Non-pigmented ciliary epithelial cell (primary cell): ENCODE data around the gene AUTS2.
"Not testable (repeated sequence)": the region's sequence is repeated elsewhere in the genome, so short reads cannot be mapped to it uniquely, and the experiment has no call there.

Source experiments
- DNase-seq: peaks from one replicate; pipeline ENCODE4 v3.0.0-alpha.2; 2010; ENCODE audit warnings: low read depth

AUTS2 gene

DNA sequence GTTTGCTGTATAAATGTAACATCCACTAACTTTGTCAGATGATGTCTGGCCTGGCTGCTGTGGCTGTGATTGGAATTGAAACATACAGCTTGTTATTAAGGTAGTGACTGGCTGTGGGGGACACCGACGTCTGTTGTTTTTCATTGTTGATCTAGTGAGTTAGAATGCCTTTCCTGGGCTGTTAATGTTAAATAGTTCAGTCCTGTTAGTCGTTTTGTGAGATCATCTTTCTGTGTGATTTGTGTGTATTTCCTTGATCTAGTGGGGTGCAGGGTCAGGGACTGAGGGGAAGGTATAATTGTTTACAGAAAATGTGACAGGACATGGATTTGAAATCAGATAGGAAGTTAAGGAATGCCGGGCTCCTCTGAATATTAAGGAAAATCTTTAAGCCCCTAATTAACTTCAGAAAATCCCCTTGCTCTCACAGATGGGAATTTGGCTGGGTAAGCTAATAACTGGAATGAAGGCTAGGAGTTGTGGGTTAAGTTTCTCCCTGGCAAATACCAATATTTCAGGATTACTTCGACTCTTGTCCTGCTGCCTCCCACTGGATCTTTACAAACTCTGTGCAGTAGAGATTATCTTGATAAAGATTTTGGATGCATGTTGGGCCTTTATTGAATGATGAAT, 163.1 kb downstream of the AUTS2 start:
- no peak for DNase-seq

DNA sequence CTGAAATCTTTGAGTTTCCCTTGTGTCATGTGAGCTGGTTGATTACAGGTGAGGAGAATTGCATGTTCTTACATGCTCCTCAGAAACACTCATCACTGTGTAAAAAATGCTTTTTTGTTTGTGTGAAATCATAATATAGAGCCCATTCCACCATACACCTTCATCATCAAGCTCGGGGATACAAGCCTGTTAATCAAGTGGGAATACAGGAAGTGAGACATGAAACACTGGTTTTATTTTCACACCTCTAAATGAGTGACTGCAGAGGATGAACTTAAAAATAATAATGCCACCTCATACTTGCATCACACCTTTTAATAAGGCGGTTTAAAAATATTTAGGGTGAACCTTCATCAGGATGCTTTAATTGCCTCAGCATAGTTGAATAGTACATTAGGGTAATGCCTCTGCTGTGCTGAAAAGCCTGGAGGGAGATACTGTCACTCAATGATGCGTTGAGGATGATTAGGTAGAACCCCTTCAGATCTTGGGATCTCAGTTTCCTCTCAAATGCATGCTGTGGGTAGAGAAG, 164.6 kb downstream of the AUTS2 start:
- DNase-seq = no peak

DNA sequence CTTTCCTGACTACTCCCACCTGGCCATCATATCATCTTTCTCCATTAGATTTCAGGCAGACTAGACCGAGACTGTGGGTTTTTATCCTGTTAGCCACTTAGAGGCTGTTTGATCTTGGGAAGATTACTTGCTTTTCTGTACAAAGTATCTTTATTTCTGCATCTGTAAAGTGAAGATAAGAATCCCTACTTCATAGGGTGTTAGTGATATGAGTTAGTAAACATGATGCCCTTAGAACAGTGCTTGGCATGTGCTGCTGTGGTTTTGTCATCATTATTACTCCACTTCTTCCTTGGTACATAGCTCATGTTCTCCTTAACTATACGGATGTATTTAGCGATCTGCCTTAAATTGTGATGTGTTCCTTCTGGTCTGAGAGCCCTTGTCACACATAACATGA, 165.2 kb downstream of the AUTS2 start:
- no peak for DNase-seq

DNA sequence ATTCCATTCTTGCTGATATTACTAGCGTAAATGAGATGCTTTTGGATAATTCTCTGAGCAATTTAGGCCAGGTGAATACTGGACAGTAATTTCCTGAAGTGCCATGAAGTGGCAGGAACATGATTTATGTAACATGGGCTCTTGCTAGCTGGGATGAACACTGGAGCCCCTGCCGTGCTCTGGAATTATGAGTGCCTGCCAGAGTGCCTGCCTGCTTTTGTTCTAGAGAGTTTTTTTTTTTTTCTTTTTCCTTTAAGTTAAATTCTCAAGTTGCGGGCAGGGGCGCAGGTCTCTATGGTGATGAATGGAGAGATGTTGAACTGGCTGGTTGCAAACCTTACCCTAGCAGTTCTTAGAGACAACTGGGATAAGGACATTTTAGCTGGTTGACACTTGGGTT, 165.9 kb downstream of the AUTS2 start:
- no peak for DNase-seq

DNA sequence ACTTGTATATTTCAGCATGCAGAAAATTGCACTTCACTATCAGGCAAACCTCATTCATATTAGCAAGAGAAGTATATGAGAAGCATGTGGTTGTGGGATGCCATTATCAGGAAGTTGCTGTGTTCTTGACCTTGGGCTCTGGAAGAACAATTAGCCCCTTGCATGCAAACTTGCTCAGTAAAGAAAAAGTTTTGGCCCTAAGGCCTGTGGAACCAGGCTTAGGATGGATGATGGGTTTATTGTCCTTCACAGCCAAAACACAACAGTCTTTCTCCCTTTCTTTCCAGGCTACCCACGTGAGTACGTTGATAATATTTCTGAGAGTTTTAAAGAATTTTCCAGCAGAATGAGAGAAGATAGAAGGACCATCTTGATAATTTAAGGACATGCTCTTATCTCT, 166.4 kb downstream of the AUTS2 start:
- no peak for DNase-seq

DNA sequence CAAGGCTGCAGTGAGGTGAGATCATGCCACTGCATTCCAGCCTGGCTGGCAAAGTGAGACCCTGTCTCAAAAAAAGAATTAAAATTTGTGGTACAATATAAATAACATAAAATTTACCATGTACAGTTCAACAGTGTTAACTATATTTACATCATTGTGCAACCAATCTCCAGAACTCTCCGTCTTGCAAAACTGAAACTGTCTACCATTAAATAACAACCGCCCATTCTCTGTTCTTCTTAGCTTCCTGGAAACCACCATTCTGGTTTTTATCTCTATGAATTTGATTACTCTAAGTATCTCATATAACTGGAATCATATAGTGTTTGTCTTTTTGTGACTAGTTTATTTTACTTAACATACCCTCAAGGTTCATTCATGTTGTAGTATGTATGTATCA, 167.6 kb downstream of the AUTS2 start:
- no peak for DNase-seq

DNA sequence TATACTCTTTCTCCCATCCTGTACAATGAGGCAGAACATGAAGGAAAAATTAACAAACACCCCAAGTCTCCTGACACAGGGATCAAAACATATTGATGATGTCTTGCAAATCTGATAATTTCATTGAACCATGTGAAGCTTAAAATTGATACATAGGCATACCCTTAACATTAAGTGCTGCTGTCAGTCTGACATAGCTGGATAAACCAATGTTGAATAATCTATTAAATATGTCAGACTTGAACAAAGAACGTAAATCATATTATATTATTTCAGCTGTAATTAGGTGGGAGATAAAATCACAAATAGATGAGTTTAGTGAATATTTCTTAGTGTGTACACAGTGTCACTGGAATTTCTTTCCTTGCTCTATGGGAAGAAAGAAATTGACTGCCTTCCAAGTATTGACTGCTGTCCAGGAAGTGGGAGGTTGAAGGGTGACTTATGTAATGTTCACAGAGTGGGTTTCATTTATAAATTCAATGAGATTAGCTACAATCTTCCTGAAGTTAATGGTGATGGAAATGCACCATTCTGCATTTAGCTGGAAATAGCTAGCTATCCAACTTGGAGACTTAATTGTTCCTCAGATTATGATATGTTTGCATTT, 170.8 kb downstream of the AUTS2 start:
- no peak for DNase-seq

DNA sequence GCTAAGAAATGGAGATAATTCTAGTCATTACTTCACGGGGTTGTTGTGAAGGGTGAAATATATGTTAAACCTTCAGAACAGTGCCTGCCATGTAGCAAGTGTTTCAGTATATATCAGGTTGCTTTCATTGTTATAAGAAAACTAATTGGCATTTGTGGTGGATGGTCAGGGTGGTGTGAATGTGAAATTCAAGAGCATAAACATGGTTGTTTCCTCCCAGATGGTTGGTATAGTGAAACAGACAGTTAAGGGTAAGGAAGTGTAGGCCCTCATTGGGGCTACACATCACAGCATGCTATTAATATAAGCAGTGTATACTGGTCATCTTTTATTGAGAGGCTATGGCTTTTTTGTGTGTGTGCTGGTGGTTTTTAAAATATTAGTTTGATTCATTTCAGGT, 171.6 kb downstream of the AUTS2 start:
- no peak for DNase-seq

DNA sequence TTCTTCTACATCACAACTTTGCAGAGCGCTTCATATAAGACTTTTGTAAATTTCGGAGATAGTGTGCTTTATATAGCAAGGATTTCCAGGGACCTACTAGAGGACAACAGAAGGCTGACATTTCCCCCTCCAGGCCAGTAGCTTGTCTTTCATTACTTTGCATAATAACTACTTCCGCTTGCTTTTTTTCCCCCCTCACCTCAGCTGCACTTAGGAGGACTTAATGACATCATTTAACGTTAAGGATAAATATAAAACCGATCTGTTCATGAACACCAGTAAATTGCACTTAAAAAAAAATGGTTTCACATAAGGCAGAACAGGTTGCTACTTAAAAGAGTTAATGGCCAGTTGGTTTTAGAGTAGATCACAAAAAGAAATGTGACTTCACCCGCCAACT, 172.3 kb downstream of the AUTS2 start:
- no peak for DNase-seq

DNA sequence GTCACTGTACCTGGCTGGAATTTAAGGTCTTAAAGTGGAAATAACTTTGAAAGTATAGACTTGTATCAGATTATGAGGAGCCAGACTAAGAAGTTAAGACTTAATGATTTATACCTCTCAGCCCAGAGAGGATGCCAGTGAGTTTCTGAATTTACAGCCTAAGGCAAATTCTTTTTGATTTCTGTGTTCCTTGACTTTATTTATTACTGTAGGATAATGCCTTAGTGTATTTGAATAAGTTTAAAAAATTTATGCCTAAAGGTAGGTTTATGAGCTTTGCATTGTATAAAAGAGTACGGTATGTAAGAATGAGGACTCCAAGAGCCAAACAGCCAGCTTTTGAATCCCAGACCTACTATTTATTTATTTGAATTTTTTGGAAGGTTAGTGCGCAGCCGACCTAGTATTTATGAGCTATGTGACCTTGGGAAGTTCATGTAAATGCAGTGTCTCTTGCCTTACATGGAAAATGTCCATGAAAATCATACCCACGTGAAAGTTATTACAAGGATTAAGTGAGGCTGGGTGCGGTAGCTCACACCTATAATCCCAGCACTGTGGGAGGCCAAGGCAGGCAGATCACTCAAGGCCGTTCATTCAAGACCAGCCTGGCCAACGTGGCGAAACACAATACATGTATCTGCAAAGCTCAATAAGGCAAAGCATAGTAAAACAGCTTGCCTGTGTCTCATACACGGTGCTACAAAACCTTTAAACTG, 174.6 kb downstream of the AUTS2 start:
- DNase-seq = no peak

DNA sequence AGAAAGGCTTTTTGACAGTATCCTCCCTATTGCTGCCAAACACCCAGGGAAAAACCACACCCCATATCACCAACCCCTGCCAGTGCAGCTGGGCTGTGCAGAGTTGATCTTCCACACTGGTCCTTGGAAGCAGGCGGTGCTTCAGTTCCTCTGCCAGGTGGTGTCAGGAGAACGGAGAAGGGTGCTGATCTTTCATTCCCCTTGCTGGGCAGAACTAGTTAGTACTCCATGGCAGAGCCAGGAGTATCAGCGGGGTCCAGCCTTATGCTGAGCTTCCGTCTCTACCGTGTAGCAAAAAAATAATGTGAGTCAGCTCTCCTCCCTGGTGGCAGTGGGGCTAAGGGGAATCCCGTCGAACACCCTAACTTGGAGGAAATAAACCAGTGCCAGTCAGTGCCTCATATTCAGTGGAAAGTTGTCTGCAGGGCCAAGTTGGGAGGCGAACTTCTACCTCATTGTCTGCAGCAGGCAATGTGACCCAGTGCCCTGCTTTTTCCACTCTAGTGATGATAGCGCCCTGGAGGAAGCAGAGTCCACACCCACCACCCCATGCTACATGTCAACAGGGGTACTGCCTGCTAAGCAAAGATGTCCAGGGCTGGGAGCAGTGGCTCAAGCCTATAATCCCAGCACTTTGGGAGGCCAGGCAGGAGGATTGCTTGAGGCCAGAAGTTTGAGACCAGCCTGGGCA, 175.4 kb downstream of the AUTS2 start:
- no peak for DNase-seq

DNA sequence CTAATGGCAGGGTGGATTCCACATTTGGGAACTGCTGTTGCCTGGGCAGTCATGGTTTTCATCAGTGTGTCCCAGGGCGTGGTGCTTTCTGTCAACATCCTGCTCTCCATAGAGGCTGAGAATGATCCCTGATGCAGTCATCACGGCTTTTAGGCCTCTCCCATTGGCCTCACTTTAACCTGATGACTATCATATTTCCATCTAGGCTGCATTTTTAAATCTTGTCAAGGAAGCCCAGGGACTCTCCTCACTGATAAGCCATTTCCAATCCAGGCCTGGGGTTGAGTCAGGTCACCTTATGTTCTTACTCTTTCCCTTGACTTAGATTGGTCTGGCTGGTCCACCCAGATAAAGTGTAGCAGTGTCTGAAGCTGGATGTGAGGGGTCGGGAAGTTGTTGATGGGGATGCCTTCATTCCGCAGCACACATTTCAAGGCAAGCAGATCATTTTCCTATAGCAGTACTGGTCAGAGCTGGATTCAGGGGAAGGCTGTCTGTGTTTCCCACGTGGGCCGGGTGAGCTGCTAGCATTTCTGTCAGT, 177.0 kb downstream of the AUTS2 start:
- no peak for DNase-seq

DNA sequence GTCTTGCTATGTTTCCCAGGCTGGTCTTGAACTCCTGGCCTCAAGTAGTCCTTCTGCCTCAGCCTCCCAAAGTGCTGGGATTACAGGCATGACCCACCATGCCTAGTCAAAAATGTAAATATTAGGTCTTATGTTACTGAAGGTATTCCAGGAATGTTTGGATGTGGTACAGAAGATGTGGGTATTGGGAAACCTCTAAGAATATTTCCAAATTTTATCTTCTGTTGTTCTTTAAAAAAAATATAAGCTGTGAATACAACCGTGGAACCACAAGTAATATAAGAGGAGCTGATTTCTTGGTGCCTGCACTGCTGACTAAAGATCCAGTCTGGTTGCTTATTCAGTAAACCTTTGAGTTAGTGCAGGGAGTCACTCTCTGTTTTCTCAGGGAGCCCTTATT, 178.3 kb downstream of the AUTS2 start:
- no peak for DNase-seq

DNA sequence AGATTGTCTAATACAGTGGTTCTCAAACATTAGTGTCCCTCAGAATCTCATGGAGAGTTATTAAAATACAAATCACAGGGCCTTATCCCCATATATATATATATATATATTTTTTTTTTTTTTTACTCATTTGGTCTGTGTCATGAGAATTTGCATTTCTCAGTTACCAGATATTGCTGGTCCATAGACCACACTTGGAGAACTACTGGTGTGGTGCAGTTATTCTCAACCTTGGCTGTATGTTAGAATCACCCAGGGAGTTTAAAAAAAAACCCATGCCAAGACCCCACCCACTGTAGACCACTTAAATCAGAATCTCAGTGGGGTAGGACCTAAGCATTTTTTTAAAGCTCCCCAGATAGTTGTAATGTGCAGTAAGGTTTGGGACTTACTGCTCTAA, 179.9 kb downstream of the AUTS2 start:
- no peak for DNase-seq

DNA sequence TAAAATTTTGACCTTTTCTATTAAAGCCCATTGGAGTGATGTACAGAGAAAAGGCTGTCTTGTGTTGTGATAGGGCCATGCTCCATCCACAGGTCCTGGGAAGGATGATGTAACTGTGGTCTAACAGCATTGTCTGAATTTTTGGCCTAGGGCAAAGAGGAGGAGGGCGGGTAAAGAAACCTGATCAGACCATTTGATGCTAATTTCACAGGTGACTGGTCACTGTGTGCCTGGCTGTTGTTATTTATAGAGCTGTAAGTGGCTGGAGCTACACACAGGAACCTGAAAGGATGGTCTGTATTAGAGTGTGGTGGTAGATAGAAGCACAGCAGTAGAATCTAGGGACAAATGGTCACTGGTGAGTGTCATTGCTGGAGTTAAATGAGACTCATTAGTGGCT, 182.1 kb downstream of the AUTS2 start:
- DNase-seq = no peak

DNA sequence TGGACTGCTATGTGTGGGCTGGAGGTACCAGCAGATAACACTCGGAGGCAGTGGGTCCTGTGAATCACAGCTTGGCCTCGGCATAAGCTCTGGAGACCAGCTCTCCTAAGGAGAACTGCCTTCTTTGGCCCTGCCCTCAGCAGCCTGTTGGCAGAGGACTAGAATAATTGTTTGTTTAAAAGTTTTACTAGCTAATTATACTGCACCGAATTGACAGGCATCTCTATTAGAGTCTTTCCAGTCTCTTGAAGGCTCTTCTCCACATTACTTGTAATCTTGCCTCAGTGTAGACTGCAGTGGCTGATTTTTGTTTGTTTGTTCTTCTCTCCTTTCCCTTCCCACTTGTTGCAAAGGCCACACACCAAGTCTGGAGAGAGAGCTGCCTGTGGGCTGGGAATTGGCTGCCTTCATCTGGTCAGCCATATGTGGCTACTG, 183.2 kb downstream of the AUTS2 start:
- no peak for DNase-seq

DNA sequence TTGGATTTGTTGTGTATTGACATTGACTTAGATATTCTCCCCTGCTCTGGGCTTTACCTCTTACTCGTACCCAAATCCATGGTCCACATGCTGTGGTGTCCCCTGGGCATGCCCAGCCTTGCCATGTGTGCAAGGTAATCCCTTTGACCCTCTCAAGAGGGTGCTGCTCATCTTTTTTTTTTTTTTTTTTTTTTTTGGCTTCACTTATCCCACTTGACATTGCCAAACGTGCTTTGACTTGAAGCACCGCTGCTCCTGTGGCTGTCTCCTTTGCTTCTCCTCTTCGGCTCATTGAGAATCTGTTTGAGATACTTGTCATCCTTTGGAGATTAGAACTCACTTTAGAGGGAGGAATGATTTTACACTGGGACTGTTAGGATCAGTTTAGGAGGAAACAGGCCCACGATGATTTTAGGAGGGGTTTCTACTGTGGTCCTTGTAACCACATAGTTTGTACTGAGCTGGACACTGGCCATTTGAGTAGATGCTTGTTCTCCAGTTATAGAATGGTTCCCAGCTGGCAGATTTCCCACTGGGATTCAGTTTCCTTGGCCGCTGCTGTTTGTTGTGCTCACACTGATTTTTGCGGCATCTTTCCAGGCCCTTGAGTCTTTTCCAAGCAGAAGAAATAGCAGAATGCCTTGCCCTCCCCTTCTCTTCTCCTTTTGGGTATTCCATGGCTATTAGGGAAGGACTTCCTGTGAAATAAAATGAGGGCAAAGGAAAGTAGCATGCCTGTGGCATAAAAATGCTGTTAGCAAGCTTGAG, 184.8 kb downstream of the AUTS2 start:
- DNase-seq = no peak

DNA sequence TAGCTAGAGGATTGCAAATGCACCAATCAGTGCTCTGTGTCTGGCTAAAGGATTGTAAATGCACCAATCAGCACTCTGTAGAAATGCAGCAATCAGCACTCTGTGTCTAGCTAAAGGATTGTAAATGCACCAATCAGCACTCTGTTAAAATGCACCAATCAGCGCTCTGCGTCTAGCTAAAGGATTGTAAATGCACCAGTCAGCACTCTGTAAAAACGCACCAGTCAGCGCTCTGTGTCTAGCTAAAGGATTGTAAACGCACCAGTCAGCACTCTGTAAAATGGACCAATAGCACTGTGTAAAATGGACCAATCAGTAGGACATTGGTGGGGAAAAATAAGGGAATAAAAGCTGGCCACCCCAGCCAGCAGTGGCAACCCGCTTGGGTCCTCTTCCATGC, 187.9 kb downstream of the AUTS2 start:
- DNase-seq = not testable (repeated sequence)

DNA sequence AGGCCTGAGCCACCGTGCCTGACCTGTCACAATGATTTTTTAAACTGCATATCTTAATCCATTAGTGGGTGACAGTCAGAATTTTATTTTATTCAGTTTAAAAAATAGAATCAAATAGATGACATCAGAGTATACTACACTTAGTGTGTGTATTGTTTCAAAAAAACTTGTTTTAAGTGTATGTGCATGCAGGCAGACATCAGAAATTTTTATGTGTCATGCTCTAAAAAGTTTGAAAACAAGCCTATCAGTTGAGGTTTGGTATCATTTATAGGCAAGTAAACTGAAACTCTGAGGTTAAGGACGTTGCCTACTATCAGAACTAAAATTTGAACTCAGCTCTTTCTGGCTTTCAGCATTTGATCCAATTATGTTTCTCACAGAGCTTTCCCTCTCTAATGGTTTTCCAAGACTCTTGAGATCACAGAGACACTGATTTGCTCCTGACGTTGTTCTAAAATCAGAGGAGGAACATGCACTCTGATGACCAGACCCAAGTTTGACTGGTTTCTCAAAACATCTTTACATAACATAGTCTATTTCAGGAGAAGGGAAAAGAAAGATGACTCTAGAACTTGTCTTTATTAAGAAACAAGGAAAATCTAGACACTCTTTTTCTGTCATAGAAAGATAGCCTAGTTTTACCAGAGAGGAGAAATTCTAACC, 188.6 kb downstream of the AUTS2 start:
- DNase-seq = no peak

DNA sequence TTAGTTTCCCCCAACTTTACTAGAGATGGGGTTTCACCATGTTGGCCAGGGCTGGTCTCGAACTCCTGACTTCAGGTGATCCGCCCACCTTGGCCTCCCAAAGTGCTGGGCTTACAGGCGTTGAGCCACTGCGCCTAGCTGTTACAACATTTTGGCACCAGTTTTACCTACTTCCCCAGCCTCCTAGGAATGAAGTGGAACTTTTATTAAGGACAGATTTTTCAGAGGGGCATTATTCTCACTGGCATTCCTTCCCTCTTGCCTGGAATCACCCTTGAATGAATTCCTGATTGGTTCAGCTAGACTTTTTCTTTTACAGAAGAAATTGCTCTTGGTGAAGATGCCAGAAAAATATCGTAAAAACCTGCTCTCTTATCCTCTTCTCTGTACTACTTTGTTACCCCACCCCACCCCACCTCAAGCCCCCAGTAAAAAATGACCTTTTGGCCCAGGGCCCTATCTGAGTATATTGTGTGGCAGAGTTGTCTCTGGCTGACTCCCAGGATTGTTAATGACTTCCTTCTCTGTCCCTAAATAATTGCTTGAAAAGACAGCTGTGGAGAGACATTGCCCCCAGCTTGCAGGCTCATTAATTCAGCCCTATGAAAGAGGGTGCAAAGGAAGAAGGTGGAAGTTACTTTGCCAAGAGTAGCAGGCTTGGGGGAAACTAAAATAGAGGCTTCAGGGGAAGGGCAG, 189.6 kb downstream of the AUTS2 start:
- DNase-seq = no peak

DNA sequence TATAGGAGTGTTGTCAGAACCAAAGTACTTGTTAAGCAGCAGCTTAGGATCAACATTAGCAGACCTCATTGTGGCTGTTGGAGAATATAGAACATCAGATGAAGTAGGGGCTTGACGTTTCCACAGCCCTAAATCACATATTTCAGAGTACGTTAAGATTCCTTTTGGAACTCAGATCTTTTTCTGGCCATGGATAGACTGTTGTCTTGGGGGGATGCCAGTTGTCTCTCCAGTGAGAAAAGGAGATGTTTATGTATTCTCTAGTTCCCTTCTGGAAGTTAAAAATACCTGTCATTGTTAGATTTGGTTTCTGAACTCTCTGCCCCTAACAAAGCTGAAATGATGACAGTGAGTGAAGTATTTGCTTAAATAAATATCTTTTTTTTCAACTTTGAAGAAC, 191.3 kb downstream of the AUTS2 start:
- no peak for DNase-seq
